HepG2 (cell line): Measurements from ENCODE around the gene CFAP73. TPM values are rescaled to one million over a fixed set of nuclear protein-coding genes. Genes with fewer than 3 reads are reported as not detected.

Experiments
- NR2F6 ChIP-seq, 2 experiments: IDR thresholded peaks; 2 replicates each; pipeline ENCODE4 v1.6.1; 2016; ENCODE audit warnings: antibody characterized with exemption in 1 of 2, mild to moderate bottlenecking in 1 of 2
- SOX13 ChIP-seq, 3 experiments: fragments of 450-650 bp in 1 of 3; sonication (generic) in 1 of 3; formaldehyde crosslinking in 1 of 3; IDR thresholded peaks in 2 of 3; conservative IDR thresholded peaks in 1 of 3; 2 replicates each; pipeline versions ENCODE4 v1.5.0 to v1.6.1; 2016 to 2020; ENCODE audit warnings: antibody characterized with exemption in 1 of 3, mild to moderate bottlenecking in 1 of 3, missing compliant biosample characterization in 1 of 3, missing genetic modification reagents in 1 of 3, moderate library complexity in 1 of 3
- ZNF251 ChIP-seq: sonication (generic); formaldehyde crosslinking; IDR thresholded peaks from 2 replicates; pipeline ENCODE4 v1.9.0; 2021; ENCODE audit warnings: mild to moderate bottlenecking, missing genetic modification reagents
- ZNF839 ChIP-seq: sonication (generic); formaldehyde crosslinking; IDR thresholded peaks from 2 replicates; pipeline ENCODE4 v1.4.0; 2020; ENCODE audit warnings: missing genetic modification reagents, mild to moderate bottlenecking, borderline replicate concordance
- polyA plus RNA-seq, 8 experiments: library from polyadenylated mRNA; depleted of rRNA in 3 of 8; stranded (reverse) in 7 of 8; unstranded in 1 of 8; fragments of >200 nt; fragmentation: Illumina TruSeq in 4 of 8; extraction: Trizol in 4 of 8; gene quantifications; 2 replicates each; pipeline versions ENCODE4 v1.2.1 to v1.2.3, GENCODE V29; 2011 to 2016; ENCODE audit warnings: low read depth in 4 of 8, missing spikeins in 1 of 8, mixed read lengths in 1 of 8; ENCODE audit not compliant: insufficient read depth in 1 of 8
- total RNA-seq, 5 experiments: library from RNA; depleted of rRNA; stranded (reverse); fragments of >200 nt; fragmentation: Illumina TruSeq; extraction: Trizol; gene quantifications; 2 replicates each; pipeline ENCODE4 v1.2.3, GENCODE V29; 2016; ENCODE audit warnings: low read depth in 1 of 5
- TF ChIP-seq, protein P1 (sequence below): sonication (generic); formaldehyde crosslinking; IDR thresholded peaks from 2 replicates; pipeline ENCODE4 v1.4.0; 2020; ENCODE audit warnings: missing genetic modification reagents
- TF ChIP-seq, protein P2 (sequence below): sonication (generic); formaldehyde crosslinking; IDR thresholded peaks from 2 replicates; pipeline ENCODE4 v1.4.0; 2020; ENCODE audit warnings: mild to moderate bottlenecking, missing genetic modification reagents
- TF ChIP-seq, protein P3 (sequence below): sonication (generic); formaldehyde crosslinking; IDR thresholded peaks from 2 replicates; pipeline ENCODE4 v1.4.0; 2020; ENCODE audit warnings: missing genetic modification reagents, borderline replicate concordance
- TF ChIP-seq, protein P4 (sequence below): sonication (generic); formaldehyde crosslinking; IDR thresholded peaks from 2 replicates; pipeline ENCODE4 v1.5.1; 2020; ENCODE audit warnings: mild to moderate bottlenecking, missing genetic modification reagents, moderate library complexity

Gene CFAP73
- total and polyA plus RNA-seq, 2 of the 13 experiments (the other 11 are each of a cell fraction or from before 2014, with no cell fraction given) = not detected

DNA sequence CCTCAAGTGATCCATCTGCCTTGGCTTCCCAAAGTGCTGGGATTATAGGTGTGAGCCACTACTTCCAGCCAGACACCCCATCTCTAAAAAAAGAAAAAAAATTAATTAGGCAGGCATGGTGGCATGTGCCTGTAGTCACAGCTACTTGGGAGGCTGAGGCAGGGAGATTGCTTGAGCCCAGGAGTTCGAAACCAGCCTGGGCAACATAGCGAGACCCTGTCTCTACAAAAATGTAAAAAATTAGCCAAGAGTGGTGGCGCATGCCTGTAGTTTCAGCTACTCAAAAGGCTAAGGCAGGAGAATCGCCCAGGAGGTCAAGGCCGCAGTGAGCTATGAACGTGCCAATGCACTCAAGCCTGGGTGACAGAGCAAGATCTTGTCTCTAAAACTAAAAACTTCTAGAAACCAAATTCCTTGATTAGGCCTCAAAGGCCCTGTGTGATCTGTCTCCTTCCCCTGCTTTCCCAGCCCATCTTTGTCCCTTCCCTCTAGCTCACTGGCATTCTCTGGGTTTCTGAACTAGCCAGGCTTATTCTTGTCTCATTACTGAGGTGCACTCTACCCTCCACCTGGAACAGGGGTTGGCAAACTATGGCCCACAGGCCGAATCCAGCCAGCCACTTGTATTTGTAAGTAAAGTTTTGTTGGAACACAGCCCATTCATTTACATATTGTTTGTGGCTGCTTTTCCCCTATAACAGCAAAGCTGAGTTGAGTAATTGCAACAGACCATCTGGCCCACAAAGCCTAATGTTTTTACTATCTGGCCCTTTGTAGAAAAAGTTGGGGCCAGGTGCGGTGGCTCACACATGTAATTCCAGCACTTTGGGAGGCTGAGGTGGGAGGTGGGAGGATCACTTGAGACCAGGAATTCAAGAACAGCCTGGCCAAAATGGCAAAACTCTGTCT, 54.6 kb downstream of the CFAP73 start (continued):
- TF ChIP-seq, protein P1, sequence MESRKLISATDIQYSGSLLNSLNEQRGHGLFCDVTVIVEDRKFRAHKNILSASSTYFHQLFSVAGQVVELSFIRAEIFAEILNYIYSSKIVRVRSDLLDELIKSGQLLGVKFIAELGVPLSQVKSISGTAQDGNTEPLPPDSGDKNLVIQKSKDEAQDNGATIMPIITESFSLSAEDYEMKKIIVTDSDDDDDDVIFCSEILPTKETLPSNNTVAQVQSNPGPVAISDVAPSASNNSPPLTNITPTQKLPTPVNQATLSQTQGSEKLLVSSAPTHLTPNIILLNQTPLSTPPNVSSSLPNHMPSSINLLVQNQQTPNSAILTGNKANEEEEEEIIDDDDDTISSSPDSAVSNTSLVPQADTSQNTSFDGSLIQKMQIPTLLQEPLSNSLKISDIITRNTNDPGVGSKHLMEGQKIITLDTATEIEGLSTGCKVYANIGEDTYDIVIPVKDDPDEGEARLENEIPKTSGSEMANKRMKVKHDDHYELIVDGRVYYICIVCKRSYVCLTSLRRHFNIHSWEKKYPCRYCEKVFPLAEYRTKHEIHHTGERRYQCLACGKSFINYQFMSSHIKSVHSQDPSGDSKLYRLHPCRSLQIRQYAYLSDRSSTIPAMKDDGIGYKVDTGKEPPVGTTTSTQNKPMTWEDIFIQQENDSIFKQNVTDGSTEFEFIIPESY (CRISPR knock-in tag) = peak; percentile 24; the same call in 1 of the 2 replicates
- TF ChIP-seq SOX13 (IDR thresholded peaks at IDR 0.05) = no peak
- no peak for TF ChIP-seq SOX13 (CRISPR knock-in tag; conservative IDR thresholded peaks at IDR 0.05 in 1 of 2, IDR thresholded peaks at IDR 0.05 in 1 of 2)
- TF ChIP-seq, protein P2, sequence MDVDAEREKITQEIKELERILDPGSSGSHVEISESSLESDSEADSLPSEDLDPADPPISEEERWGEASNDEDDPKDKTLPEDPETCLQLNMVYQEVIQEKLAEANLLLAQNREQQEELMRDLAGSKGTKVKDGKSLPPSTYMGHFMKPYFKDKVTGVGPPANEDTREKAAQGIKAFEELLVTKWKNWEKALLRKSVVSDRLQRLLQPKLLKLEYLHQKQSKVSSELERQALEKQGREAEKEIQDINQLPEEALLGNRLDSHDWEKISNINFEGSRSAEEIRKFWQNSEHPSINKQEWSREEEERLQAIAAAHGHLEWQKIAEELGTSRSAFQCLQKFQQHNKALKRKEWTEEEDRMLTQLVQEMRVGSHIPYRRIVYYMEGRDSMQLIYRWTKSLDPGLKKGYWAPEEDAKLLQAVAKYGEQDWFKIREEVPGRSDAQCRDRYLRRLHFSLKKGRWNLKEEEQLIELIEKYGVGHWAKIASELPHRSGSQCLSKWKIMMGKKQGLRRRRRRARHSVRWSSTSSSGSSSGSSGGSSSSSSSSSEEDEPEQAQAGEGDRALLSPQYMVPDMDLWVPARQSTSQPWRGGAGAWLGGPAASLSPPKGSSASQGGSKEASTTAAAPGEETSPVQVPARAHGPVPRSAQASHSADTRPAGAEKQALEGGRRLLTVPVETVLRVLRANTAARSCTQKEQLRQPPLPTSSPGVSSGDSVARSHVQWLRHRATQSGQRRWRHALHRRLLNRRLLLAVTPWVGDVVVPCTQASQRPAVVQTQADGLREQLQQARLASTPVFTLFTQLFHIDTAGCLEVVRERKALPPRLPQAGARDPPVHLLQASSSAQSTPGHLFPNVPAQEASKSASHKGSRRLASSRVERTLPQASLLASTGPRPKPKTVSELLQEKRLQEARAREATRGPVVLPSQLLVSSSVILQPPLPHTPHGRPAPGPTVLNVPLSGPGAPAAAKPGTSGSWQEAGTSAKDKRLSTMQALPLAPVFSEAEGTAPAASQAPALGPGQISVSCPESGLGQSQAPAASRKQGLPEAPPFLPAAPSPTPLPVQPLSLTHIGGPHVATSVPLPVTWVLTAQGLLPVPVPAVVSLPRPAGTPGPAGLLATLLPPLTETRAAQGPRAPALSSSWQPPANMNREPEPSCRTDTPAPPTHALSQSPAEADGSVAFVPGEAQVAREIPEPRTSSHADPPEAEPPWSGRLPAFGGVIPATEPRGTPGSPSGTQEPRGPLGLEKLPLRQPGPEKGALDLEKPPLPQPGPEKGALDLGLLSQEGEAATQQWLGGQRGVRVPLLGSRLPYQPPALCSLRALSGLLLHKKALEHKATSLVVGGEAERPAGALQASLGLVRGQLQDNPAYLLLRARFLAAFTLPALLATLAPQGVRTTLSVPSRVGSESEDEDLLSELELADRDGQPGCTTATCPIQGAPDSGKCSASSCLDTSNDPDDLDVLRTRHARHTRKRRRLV = no peak
- TF ChIP-seq ZNF839 (CRISPR knock-in tag) = no peak
- no peak for TF ChIP-seq ZNF251 (CRISPR knock-in tag)
- 0 out of 2 replicates have a peak, but pooled peaks have one; percentile 54 for TF ChIP-seq NR2F6 (IDR thresholded peaks at IDR 0.05)
- no peak for TF ChIP-seq NR2F6 (CRISPR knock-in tag; IDR thresholded peaks at IDR 0.05)
- TF ChIP-seq, protein P3, sequence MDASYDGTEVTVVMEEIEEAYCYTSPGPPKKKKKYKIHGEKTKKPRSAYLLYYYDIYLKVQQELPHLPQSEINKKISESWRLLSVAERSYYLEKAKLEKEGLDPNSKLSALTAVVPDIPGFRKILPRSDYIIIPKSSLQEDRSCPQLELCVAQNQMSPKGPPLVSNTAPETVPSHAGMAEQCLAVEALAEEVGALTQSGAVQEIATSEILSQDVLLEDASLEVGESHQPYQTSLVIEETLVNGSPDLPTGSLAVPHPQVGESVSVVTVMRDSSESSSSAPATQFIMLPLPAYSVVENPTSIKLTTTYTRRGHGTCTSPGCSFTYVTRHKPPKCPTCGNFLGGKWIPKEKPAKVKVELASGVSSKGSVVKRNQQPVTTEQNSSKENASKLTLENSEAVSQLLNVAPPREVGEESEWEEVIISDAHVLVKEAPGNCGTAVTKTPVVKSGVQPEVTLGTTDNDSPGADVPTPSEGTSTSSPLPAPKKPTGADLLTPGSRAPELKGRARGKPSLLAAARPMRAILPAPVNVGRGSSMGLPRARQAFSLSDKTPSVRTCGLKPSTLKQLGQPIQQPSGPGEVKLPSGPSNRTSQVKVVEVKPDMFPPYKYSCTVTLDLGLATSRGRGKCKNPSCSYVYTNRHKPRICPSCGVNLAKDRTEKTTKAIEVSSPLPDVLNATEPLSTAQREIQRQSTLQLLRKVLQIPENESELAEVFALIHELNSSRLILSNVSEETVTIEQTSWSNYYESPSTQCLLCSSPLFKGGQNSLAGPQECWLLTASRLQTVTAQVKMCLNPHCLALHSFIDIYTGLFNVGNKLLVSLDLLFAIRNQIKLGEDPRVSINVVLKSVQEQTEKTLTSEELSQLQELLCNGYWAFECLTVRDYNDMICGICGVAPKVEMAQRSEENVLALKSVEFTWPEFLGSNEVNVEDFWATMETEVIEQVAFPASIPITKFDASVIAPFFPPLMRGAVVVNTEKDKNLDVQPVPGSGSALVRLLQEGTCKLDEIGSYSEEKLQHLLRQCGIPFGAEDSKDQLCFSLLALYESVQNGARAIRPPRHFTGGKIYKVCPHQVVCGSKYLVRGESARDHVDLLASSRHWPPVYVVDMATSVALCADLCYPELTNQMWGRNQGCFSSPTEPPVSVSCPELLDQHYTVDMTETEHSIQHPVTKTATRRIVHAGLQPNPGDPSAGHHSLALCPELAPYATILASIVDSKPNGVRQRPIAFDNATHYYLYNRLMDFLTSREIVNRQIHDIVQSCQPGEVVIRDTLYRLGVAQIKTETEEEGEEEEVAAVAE (CRISPR knock-in tag) = no peak
- TF ChIP-seq, protein P4, sequence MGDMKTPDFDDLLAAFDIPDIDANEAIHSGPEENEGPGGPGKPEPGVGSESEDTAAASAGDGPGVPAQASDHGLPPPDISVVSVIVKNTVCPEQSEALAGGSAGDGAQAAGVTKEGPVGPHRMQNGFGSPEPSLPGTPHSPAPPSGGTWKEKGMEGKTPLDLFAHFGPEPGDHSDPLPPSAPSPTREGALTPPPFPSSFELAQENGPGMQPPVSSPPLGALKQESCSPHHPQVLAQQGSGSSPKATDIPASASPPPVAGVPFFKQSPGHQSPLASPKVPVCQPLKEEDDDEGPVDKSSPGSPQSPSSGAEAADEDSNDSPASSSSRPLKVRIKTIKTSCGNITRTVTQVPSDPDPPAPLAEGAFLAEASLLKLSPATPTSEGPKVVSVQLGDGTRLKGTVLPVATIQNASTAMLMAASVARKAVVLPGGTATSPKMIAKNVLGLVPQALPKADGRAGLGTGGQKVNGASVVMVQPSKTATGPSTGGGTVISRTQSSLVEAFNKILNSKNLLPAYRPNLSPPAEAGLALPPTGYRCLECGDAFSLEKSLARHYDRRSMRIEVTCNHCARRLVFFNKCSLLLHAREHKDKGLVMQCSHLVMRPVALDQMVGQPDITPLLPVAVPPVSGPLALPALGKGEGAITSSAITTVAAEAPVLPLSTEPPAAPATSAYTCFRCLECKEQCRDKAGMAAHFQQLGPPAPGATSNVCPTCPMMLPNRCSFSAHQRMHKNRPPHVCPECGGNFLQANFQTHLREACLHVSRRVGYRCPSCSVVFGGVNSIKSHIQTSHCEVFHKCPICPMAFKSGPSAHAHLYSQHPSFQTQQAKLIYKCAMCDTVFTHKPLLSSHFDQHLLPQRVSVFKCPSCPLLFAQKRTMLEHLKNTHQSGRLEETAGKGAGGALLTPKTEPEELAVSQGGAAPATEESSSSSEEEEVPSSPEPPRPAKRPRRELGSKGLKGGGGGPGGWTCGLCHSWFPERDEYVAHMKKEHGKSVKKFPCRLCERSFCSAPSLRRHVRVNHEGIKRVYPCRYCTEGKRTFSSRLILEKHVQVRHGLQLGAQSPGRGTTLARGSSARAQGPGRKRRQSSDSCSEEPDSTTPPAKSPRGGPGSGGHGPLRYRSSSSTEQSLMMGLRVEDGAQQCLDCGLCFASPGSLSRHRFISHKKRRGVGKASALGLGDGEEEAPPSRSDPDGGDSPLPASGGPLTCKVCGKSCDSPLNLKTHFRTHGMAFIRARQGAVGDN = no peak
